H1 (cell line): Measurements from ENCODE around the gene MRPL40. TPM values are rescaled to one million over a fixed set of nuclear protein-coding genes. Genes with fewer than 3 reads are reported as not detected.

Experiments used
- CTCF ChIA-PET: fragments of 300-600 bp; sonication (Branson Sonifier 250); formaldehyde crosslinking; loops from one replicate; lab custom pipeline; 2021; ENCODE audit not compliant: partially characterized antibody; lab: Charles Lee
- POLR2A ChIA-PET: fragments of 300-600 bp; sonication (Branson Sonifier 250); formaldehyde crosslinking; loops from one replicate; lab custom pipeline; 2021; ENCODE audit warnings: inconsistent platforms; ENCODE audit not compliant: partially characterized antibody; lab: Charles Lee
- DNase-seq, 2 experiments: peaks; one replicate each; pipeline versions ENCODE4 v3.0.0 to v3.0.0-alpha.2; 2010 to 2022; ENCODE audit warnings: low spot score in 2 of 2, low read depth in 1 of 2, mixed read lengths in 1 of 2
- FAIRE-seq: peaks from 2 replicates; lab custom pipeline; 2011; peaks lifted over from hg19 to GRCh38; lab: Jason Lieb, UNC
- H2AFZ ChIP-seq: 2 replicates; pipeline ENCODE4 v1.8.1; 2012; ENCODE audit warnings: low read length, inconsistent platforms
- H2AK5ac ChIP-seq: 2 replicates; pipeline ENCODE4 v1.6.1; 2013; ENCODE audit warnings: low read depth, low read length
- H2BK120ac ChIP-seq: replicated peaks from 2 replicates; pipeline ENCODE3; 2013; ENCODE audit warnings: low read depth, low read length, inconsistent platforms
- H2BK12ac ChIP-seq: 2 replicates; pipeline ENCODE4 v1.6.1; 2013; ENCODE audit warnings: low read depth, low read length
- H2BK15ac ChIP-seq: 2 replicates; pipeline ENCODE4 v1.6.1; 2013; ENCODE audit warnings: low read length
- H2BK20ac ChIP-seq: 2 replicates; pipeline ENCODE4 v1.6.1; 2013; ENCODE audit warnings: low read length
- H2BK5ac ChIP-seq: 2 replicates; pipeline ENCODE4 v1.6.1; 2013; ENCODE audit warnings: low read depth, low read length
- H3K14ac ChIP-seq: 2 replicates; pipeline ENCODE4 v1.6.1; 2013; ENCODE audit warnings: inconsistent platforms; ENCODE audit not compliant: insufficient read length
- H3K18ac ChIP-seq: 2 replicates; pipeline ENCODE4 v1.6.1; 2013; ENCODE audit warnings: low read length; ENCODE audit errors: extremely low read depth
- H3K23ac ChIP-seq: 2 replicates; pipeline ENCODE4 v1.6.1; 2013; ENCODE audit warnings: inconsistent platforms; ENCODE audit not compliant: insufficient read length
- H3K23me2 ChIP-seq: 2 replicates; pipeline ENCODE4 v1.6.1; 2013; ENCODE audit warnings: low read depth, low read length
- H3K27ac ChIP-seq: 2 replicates; pipeline ENCODE4 v1.6.1; 2011; ENCODE audit warnings: low read depth, low read length, inconsistent platforms
- H3K27me3 ChIP-seq, 4 experiments: replicated peaks in 1 of 4; 1 replicate in 1 of 4; 2 replicates in 3 of 4; pipeline versions ENCODE4 v1.6.1 to v1.8.1; 2011 to 2013; ENCODE audit warnings: low read length in 3 of 4, mild to moderate bottlenecking in 3 of 4, inconsistent platforms in 2 of 4, mixed read lengths in 2 of 4, moderate library complexity in 1 of 4; ENCODE audit not compliant: control insufficient read depth in 3 of 4, insufficient read depth in 3 of 4; ENCODE audit errors: extremely low read depth in 1 of 4
- H3K36me3 ChIP-seq, 4 experiments: 2 replicates each; pipeline versions ENCODE4 v1.6.1 to v1.8.1; 2011 to 2013; ENCODE audit warnings: mild to moderate bottlenecking in 4 of 4, low read length in 3 of 4, moderate library complexity in 2 of 4, control low read depth in 1 of 4, inconsistent platforms in 1 of 4; ENCODE audit not compliant: insufficient read depth in 4 of 4, control insufficient read depth in 2 of 4
- H3K4ac ChIP-seq: replicated peaks from 2 replicates; pipeline ENCODE3; 2013; ENCODE audit warnings: low read length, low read depth, mixed read lengths, inconsistent platforms; ENCODE audit not compliant: insufficient read length
- H3K4me1 ChIP-seq, 4 experiments: replicated peaks in 1 of 4; 1 replicate in 1 of 4; 2 replicates in 3 of 4; pipeline versions ENCODE4 v1.6.1 to v1.8.1; 2011 to 2013; ENCODE audit warnings: low read length in 3 of 4, inconsistent platforms in 2 of 4, mixed read lengths in 1 of 4; ENCODE audit not compliant: insufficient read depth in 4 of 4, control insufficient read depth in 3 of 4
- H3K4me2 ChIP-seq, 2 experiments: 2 replicates each; pipeline versions ENCODE4 v1.6.1 to v1.8.1; 2011 to 2013; ENCODE audit warnings: low read depth in 2 of 2, low read length in 2 of 2, control low read depth in 1 of 2, inconsistent platforms in 1 of 2, mild to moderate bottlenecking in 1 of 2; ENCODE audit not compliant: insufficient read depth in 1 of 2
- H3K4me3 ChIP-seq, 4 experiments: fragments of 200-600, 300-600 bp in 1 of 4; sonication (generic), shearing (Covaris generic), sonication (Bioruptor Twin) in 1 of 4; 2 replicates each; pipeline versions ENCODE4 v1.5.1 to v1.8.1; 2011 to 2016; ENCODE audit warnings: low read length in 4 of 4, low read depth in 3 of 4, control low read depth in 2 of 4, inconsistent platforms in 2 of 4, mild to moderate bottlenecking in 2 of 4, mixed read lengths in 1 of 4, moderate library complexity in 1 of 4; ENCODE audit not compliant: insufficient read depth in 2 of 4; ENCODE audit errors: extremely low read depth in 1 of 4
- H3K56ac ChIP-seq: replicated peaks from 2 replicates; pipeline ENCODE3; 2013; ENCODE audit warnings: low read depth, mild to moderate bottlenecking, mixed read lengths, low read length, inconsistent platforms; ENCODE audit not compliant: insufficient read length
- H3K79me1 ChIP-seq: 2 replicates; pipeline ENCODE4 v1.6.1; 2013; ENCODE audit warnings: low read depth, low read length, control low read depth
- H3K79me2 ChIP-seq, 2 experiments: 2 replicates each; pipeline versions ENCODE4 v1.6.1 to v1.8.1; 2012 to 2013; ENCODE audit warnings: low read length in 2 of 2, mild to moderate bottlenecking in 2 of 2, inconsistent platforms in 1 of 2; ENCODE audit not compliant: insufficient read depth in 2 of 2, control insufficient read depth in 1 of 2
- H3K9ac ChIP-seq, 4 experiments: replicated peaks in 1 of 4; 1 replicate in 1 of 4; 2 replicates in 3 of 4; pipeline versions ENCODE4 v1.6.1 to v1.8.1; 2011 to 2013; ENCODE audit warnings: low read depth in 3 of 4, low read length in 3 of 4, control low read depth in 2 of 4, mild to moderate bottlenecking in 2 of 4, moderate library complexity in 2 of 4, inconsistent platforms in 1 of 4; ENCODE audit errors: extremely low read depth in 1 of 4
- H3K9me3 ChIP-seq, 2 experiments: 2 replicates each; pipeline versions ENCODE4 v1.6.1 to v1.8.1; 2012 to 2013; ENCODE audit warnings: mild to moderate bottlenecking in 2 of 2, moderate library complexity in 2 of 2, control low read depth in 1 of 2, inconsistent platforms in 1 of 2, low read depth in 1 of 2, low read length in 1 of 2, mixed read lengths in 1 of 2; ENCODE audit not compliant: insufficient read depth in 2 of 2
- H4K20me1 ChIP-seq, 2 experiments: replicated peaks in 1 of 2; 2 replicates each; pipeline versions ENCODE3 to v1.8.1; 2011 to 2013; ENCODE audit warnings: inconsistent platforms in 2 of 2, low read length in 2 of 2, mild to moderate bottlenecking in 1 of 2; ENCODE audit not compliant: insufficient read depth in 2 of 2, control insufficient read depth in 1 of 2
- H4K5ac ChIP-seq: 2 replicates; pipeline ENCODE4 v1.6.1; 2013; ENCODE audit warnings: low read length, low read depth, mixed read lengths, inconsistent platforms; ENCODE audit not compliant: insufficient read length
- H4K8ac ChIP-seq: 2 replicates; pipeline ENCODE4 v1.8.0; 2013; ENCODE audit warnings: mild to moderate bottlenecking, moderate library complexity, low read length, inconsistent platforms; ENCODE audit not compliant: insufficient read depth; ENCODE audit errors: extremely low read depth
- H4K91ac ChIP-seq: replicated peaks from 2 replicates; pipeline ENCODE3; 2013; ENCODE audit warnings: low read length, mixed read lengths, inconsistent platforms; ENCODE audit not compliant: insufficient read length
- ATF3 ChIP-seq: IDR thresholded peaks from 2 replicates; pipeline ENCODE4 v1.6.1; 2011; ENCODE audit warnings: low read depth, mild to moderate bottlenecking, low read length; ENCODE audit not compliant: insufficient read depth
- CHD1 ChIP-seq: IDR thresholded peaks from 2 replicates; pipeline ENCODE4 v1.6.1; 2012; ENCODE audit warnings: low read depth, low read length, improper control_type of control experiment
- CTBP2 ChIP-seq: IDR thresholded peaks from 2 replicates; pipeline ENCODE4 v1.7.0; 2011; ENCODE audit warnings: borderline replicate concordance, mild to moderate bottlenecking, moderate library complexity, mixed read lengths, low read length; ENCODE audit not compliant: insufficient read depth, insufficient read length
- CTCF ChIP-seq, 3 experiments: IDR thresholded peaks; 1 replicate in 2 of 3; 2 replicates in 1 of 3; pipeline versions ENCODE4 v1.5.1 to v1.6.1; 2011; ENCODE audit warnings: low read length in 3 of 3, mild to moderate bottlenecking in 3 of 3, inconsistent platforms in 2 of 3, low read depth in 1 of 3, moderate library complexity in 1 of 3; ENCODE audit not compliant: insufficient read depth in 1 of 3; ENCODE audit errors: control extremely low read depth in 1 of 3
- PHF8 ChIP-seq: fragments of 200-600 bp; sonication (generic); conservative IDR thresholded peaks from 2 replicates; pipeline ENCODE4 v1.7.1; 2012; ENCODE audit warnings: low read depth, mild to moderate bottlenecking, inconsistent platforms, low read length, moderate library complexity
- RBBP5 ChIP-seq: IDR thresholded peaks from 2 replicates; pipeline ENCODE4 v1.7.1; 2012; ENCODE audit warnings: low read depth, mild to moderate bottlenecking, inconsistent platforms, low read length, moderate library complexity, borderline replicate concordance
- SP1 ChIP-seq: IDR thresholded peaks from 2 replicates; pipeline ENCODE4 v1.6.1; 2011; ENCODE audit warnings: low read depth, low read length
- WGBS, 2 experiments: shearing (Covaris generic) in 1 of 2; methylation state at CpG; one replicate each; pipeline versions ENCODE4 v1.1.6 to v1.1.7; 2013 to 2015; ENCODE audit warnings: low lambda C conversion rate in 2 of 2, mixed read lengths in 2 of 2, inconsistent platforms in 1 of 2, low coverage in 1 of 2, missing lambda C conversion rate in 1 of 2; ENCODE audit not compliant: insufficient replicate concordance in 2 of 2, insufficient coverage in 1 of 2, insufficient read length in 1 of 2; ENCODE audit errors: extremely low coverage in 1 of 2, missing lambda C conversion rate in 1 of 2; 5-methylcytosine and 5-hydroxymethylcytosine counted together
- polyA plus RNA-seq, 7 experiments: library from polyadenylated mRNA; depleted of rRNA in 3 of 7; stranded (reverse) in 5 of 7; unstranded in 2 of 7; fragments of >200 nt in 5 of 7; fragments of 200-250 nt in 2 of 7; gene quantifications; 1 replicate in 5 of 7; 2 replicates in 1 of 7; 4 replicates in 1 of 7; pipeline versions ENCODE4 v1.2.1 to v1.2.3, GENCODE V29; 2011 to 2013; ENCODE audit warnings: missing spikeins in 2 of 7, mixed read lengths in 2 of 7
- total RNA-seq: library from RNA; stranded (reverse); fragmentation: NEBNext Ultra II Directional; extraction: Animal tissue kit (Norgen Biotek cat#: 25700); gene quantifications from 2 replicates; pipeline ENCODE4 v1.2.1, GENCODE V29; 2021

The MRPL40 gene
- total and polyA plus RNA-seq, 2 of the 8 experiments (the other 6 are each of a cell fraction or from before 2014, with no cell fraction given): 12.4 to 14.5 TPM

- CTCF ChIA-PET: interaction anchor here (1.3 to 4.7 kb wide), 2 partner anchors 18 to 176 kb away, joined by 4 to 19 read pairs; no protein-coding TSS in a partner anchor
- peaks cover 9 to 69% (median 42%) of the 10 kb centered on the region in 4 experiments for H3K36me3 ChIP-seq
- POLR2A ChIA-PET: interaction anchor here (0.6 to 1.6 kb wide), 4 partner anchors 9 to 61 kb away, joined by 3 to 7 read pairs (median 4); partner anchors contain the start of gene CDC45
- TF ChIP-seq CTBP2: no peak
- TF ChIP-seq CHD1: no peak
- TF ChIP-seq RBBP5: no peak
- TF ChIP-seq SP1: no peak
- no peak for TF ChIP-seq ATF3
- TF ChIP-seq CTCF (IDR thresholded peaks at IDR 0.05; ENCODE audit: control extremely low read depth in 1 of 3, insufficient read depth in 1 of 3, low read depth in 1 of 3, low read length in 3 of 3): no peak
- TF ChIP-seq PHF8: no peak
Observed at GRCh38 chr22:19455585-19456370, 23.4 kb downstream of the MRPL40 start.

More at GRCh38 chr22:19455585-19456370, 23.4 kb downstream of the MRPL40 start:
- FAIRE-seq: no peak
- Histone ChIP-seq H3K27ac (no peak overlapping the region), H2AFZ (no peak overlapping the region), H3K56ac (no peak overlapping the region), H4K8ac (no peak overlapping the region), H3K18ac (no peak overlapping the region), H3K4me3 (no peak overlapping the region), H2BK5ac (no peak overlapping the region), H2BK12ac (no peak overlapping the region), H4K91ac (no peak overlapping the region), H3K4me1 (no peaks in the 10 kb centered on the region), H3K23me2 (no peaks in the 10 kb centered on the region), H2AK5ac (no peak overlapping the region), H3K4me2 (no peak overlapping the region), H2BK15ac (no peak overlapping the region), H3K14ac (no peak overlapping the region), H3K79me2 (no peaks in the 10 kb centered on the region), H2BK20ac (no peak overlapping the region), H4K5ac (no peak overlapping the region), H3K79me1 (no peaks in the 10 kb centered on the region; the same call in 1 of the 2 replicates), H4K20me1 (peaks cover 0 to 8% of the 10 kb centered on the region in 2 experiments), H3K23ac (no peak overlapping the region), H3K9ac (no peak overlapping the region), H3K4ac (no peak overlapping the region), H2BK120ac (no peak overlapping the region), H3K27me3 (no peaks in the 10 kb centered on the region), H3K9me3 (no peaks in the 10 kb centered on the region)
- DNase-seq: no peak
- WGBS, 2 experiments: 79% methylated on average over 4 of the region's 4 CpGs; no CpG with 5 or more reads in 1 of the 2 experiments
